Measurements from ENCODE around the gene ANKRD24.
"Not testable (repeated sequence)": the region's sequence is repeated elsewhere in the genome, so short reads cannot be mapped to it uniquely, and the experiment has no call there.

Gene ANKRD24

GRCh38 chr19:4199699-4200293, 17.3 kb downstream of the ANKRD24 start:
- no peak for DNase-seq

- no peak for DNase-seq
These were observed 18.6 kb downstream of the ANKRD24 start for GRCh38 chr19:4200940-4201542.

GRCh38 chr19:4201798-4202197, 19.3 kb downstream of the ANKRD24 start:
- no peak for DNase-seq

GRCh38 chr19:4206818-4207484, 24.5 kb downstream of the ANKRD24 start:
- DNase-seq: no peak

GRCh38 chr19:4208385-4209094, 26.1 kb downstream of the ANKRD24 start:
- no peak for DNase-seq

GRCh38 chr19:4210166-4210731, 27.8 kb downstream of the ANKRD24 start:
- DNase-seq: no peak

GRCh38 chr19:4213116-4213515, 30.6 kb downstream of the ANKRD24 start:
- no peak for DNase-seq

- no peak for DNase-seq
These were observed 33.3 kb downstream of the ANKRD24 start for GRCh38 chr19:4215807-4216206.

- no peak for DNase-seq
These were observed 34.4 kb downstream of the ANKRD24 start for GRCh38 chr19:4216846-4217245.

GRCh38 chr19:4217429-4218264, 35.2 kb downstream of the ANKRD24 start:
- DNase-seq: no peak

GRCh38 chr19:4218523-4218922, 36.0 kb downstream of the ANKRD24 start:
- DNase-seq: not testable (repeated sequence)

GRCh38 chr19:4220188-4220587, 37.7 kb downstream of the ANKRD24 start:
- no peak for DNase-seq

GRCh38 chr19:4224470-4224869, 42.0 kb downstream of the ANKRD24 start:
- no peak for DNase-seq

- DNase-seq: no peak
These were observed 43.4 kb downstream of the ANKRD24 start for GRCh38 chr19:4225885-4226284.

GRCh38 chr19:4227771-4228170, 45.3 kb downstream of the ANKRD24 start:
- DNase-seq: no peak

- no peak for DNase-seq
These were observed 46.3 kb downstream of the ANKRD24 start for GRCh38 chr19:4228765-4229178.

GRCh38 chr19:4229179-4229931, 46.9 kb downstream of the ANKRD24 start, which contains the start of gene EBI3:
Gene EBI3 (plus strand): TSS chr19:4229523. CDS start chr19:4229551, 28 bp downstream.
- DNase-seq: no peak

GRCh38 chr19:4230237-4230636, 47.7 kb downstream of the ANKRD24 start:
- DNase-seq: not testable (repeated sequence)

GRCh38 chr19:4231521-4231920, 49.0 kb downstream of the ANKRD24 start:
- DNase-seq: not testable (repeated sequence)

GRCh38 chr19:4232139-4232538, 49.6 kb downstream of the ANKRD24 start:
- not testable (repeated sequence) for DNase-seq

- no peak for DNase-seq
These were observed 50.3 kb downstream of the ANKRD24 start for GRCh38 chr19:4232614-4233281.

All from AML-193 (cell line).